NCI-H2227 (cell line): Measurements from ENCODE around the gene INO80D.
"Not testable (repeated sequence)": the region's sequence is repeated elsewhere in the genome, so short reads cannot be mapped to it uniquely, and the experiment has no call there.

Source experiments
- DNase-seq: peaks from one replicate; lab custom pipeline; 2025; ENCODE audit not compliant: unreplicated experiment; lab: John Stamatoyannopoulos, UW

INO80D gene

GRCh38 chr2:206084870-206085741, 868 bp downstream of the INO80D start:
- peak; percentile 73 for DNase-seq

GRCh38 chr2:206084439-206084869, 1.5 kb downstream of the INO80D start:
- peak; percentile 70 for DNase-seq

GRCh38 chr2:206083602-206084438, 2.2 kb downstream of the INO80D start:
- DNase-seq = peak; percentile 19

- DNase-seq = no peak
Measured at GRCh38 chr2:206082298-206082843, 3.6 kb downstream of the INO80D start.

- no peak for DNase-seq
Measured at GRCh38 chr2:206080927-206081326, 5.0 kb downstream of the INO80D start.

GRCh38 chr2:206079699-206080465, 6.1 kb downstream of the INO80D start:
- DNase-seq = no peak

GRCh38 chr2:206077879-206078278, 8.1 kb downstream of the INO80D start:
- DNase-seq = not testable (repeated sequence)

- DNase-seq = no peak
Measured at GRCh38 chr2:206075113-206075512, 10.9 kb downstream of the INO80D start.

- DNase-seq = no peak
Measured at GRCh38 chr2:206071807-206072206, 14.2 kb downstream of the INO80D start.

- DNase-seq = no peak
Measured at GRCh38 chr2:206069417-206069816, 16.6 kb downstream of the INO80D start.

GRCh38 chr2:206068207-206068606, 17.8 kb downstream of the INO80D start:
- no peak for DNase-seq

- DNase-seq = no peak
Measured at GRCh38 chr2:206064077-206064476, 21.9 kb downstream of the INO80D start.

GRCh38 chr2:206063635-206064034, 22.3 kb downstream of the INO80D start:
- DNase-seq = no peak

GRCh38 chr2:206062724-206063123, 23.2 kb downstream of the INO80D start:
- DNase-seq = no peak

GRCh38 chr2:206056286-206056685, 29.7 kb downstream of the INO80D start:
- DNase-seq = no peak

- DNase-seq = no peak
Measured at GRCh38 chr2:206054952-206055351, 31.0 kb downstream of the INO80D start.

- no peak for DNase-seq
Measured at GRCh38 chr2:206051912-206052311, 34.1 kb downstream of the INO80D start.

- no peak for DNase-seq
Measured at GRCh38 chr2:206049392-206049791, 36.6 kb downstream of the INO80D start.

- DNase-seq = no peak
Measured at GRCh38 chr2:206045251-206045650, 40.7 kb downstream of the INO80D start.

- DNase-seq = peak; percentile 83
Measured at GRCh38 chr2:206040525-206040924, 45.4 kb downstream of the INO80D start.

GRCh38 chr2:206035393-206035792, 50.6 kb downstream of the INO80D start:
- not testable (repeated sequence) for DNase-seq
